ENCODE measurements around the gene SACS. TPM values are rescaled to one million over a fixed set of nuclear protein-coding genes. Genes with fewer than 3 reads are reported as not detected.

The SACS gene
- total and polyA plus RNA-seq, 2 of the 8 experiments (the other 6 are each of a cell fraction or from before 2014, with no cell fraction given), result 11.0 to 54.2 TPM

GRCh38 chr13:23421596-23421995 is 11.9 kb downstream of the SACS start:
- TF ChIP-seq RXRA (IDR thresholded peaks at IDR 0.05; ENCODE audit: insufficient read depth, low read depth, low read length), result no peak
- no peak for TF ChIP-seq GTF2F1 (IDR thresholded peaks at IDR 0.05; ENCODE audit: borderline replicate concordance, low read depth, low read length)
- TF ChIP-seq POU5F1 (IDR thresholded peaks at IDR 0.05; ENCODE audit: low read depth, low read length), result no peak
- no peaks in the 10 kb centered on the region for H3K27me3 ChIP-seq (replicated peaks in 1 of 4; ENCODE audit: control insufficient read depth in 3 of 4, extremely low read depth in 1 of 4, insufficient read depth in 3 of 4, low read length in 3 of 4)
- ChIA-PET CTCF (ENCODE audit: partially characterized antibody) (interaction anchor here (1.0 kb wide), 1 partner anchor 22 kb away, joined by 3 read pairs; no protein-coding TSS in a partner anchor), POLR2A (ENCODE audit: partially characterized antibody) (no interaction called here)
- no peak overlapping the region for H3K23ac ChIP-seq (ENCODE audit: insufficient read length)
- H2BK20ac ChIP-seq (ENCODE audit: low read length), result no peak overlapping the region
- peaks cover 2 to 6% (median 3%) of the 10 kb centered on the region in 4 experiments; a peak in 3 of 8 replicates for H3K36me3 ChIP-seq (ENCODE audit: control insufficient read depth in 2 of 4, insufficient read depth in 4 of 4, low read length in 3 of 4)
- no peak overlapping the region for H4K91ac ChIP-seq (replicated peaks; ENCODE audit: insufficient read length, low read length)
- no peak overlapping the region for H2BK5ac ChIP-seq (ENCODE audit: low read depth, low read length)
- no peak overlapping the region for H2BK120ac ChIP-seq (replicated peaks; ENCODE audit: low read depth, low read length)
- no peak overlapping the region for H4K8ac ChIP-seq (ENCODE audit: extremely low read depth, insufficient read depth, low read length)
- no peak overlapping the region for H2BK12ac ChIP-seq (ENCODE audit: low read depth, low read length)
- no peak overlapping the region for H3K9ac ChIP-seq (replicated peaks in 1 of 4; ENCODE audit: extremely low read depth in 1 of 4, low read depth in 3 of 4, low read length in 3 of 4)
- no peak overlapping the region for H2AK5ac ChIP-seq (ENCODE audit: low read depth, low read length)
- H3K18ac ChIP-seq (ENCODE audit: extremely low read depth, low read length), result no peak overlapping the region
- no peaks in the 10 kb centered on the region for H3K4me1 ChIP-seq (replicated peaks in 1 of 4; ENCODE audit: control insufficient read depth in 3 of 4, insufficient read depth in 4 of 4, low read length in 3 of 4)
- H4K5ac ChIP-seq (ENCODE audit: insufficient read length, low read depth, low read length), result no peak overlapping the region
- H3K79me1 ChIP-seq (ENCODE audit: low read depth, low read length), result no peaks in the 10 kb centered on the region
- FAIRE-seq (no peak), DNase-seq (ENCODE audit: low read depth in 1 of 2, low spot score in 2 of 2) (peak in 1 of 2 experiments; percentile 28)
- peaks cover 0 to 3% of the 10 kb centered on the region in 2 experiments for H4K20me1 ChIP-seq (replicated peaks in 1 of 2; ENCODE audit: control insufficient read depth in 1 of 2, insufficient read depth in 2 of 2, low read length in 2 of 2)
- 0 out of 4 replicates have a peak, but pooled peaks cover 0 to 3% of the 10 kb centered on the region in 2 experiments for H3K9me3 ChIP-seq (ENCODE audit: insufficient read depth in 2 of 2, low read depth in 1 of 2, low read length in 1 of 2)
- H3K14ac ChIP-seq (ENCODE audit: insufficient read length), result no peak overlapping the region
- H3K4me2 ChIP-seq (ENCODE audit: insufficient read depth in 1 of 2, low read depth in 2 of 2, low read length in 2 of 2), result no peak overlapping the region
- no peak overlapping the region for H3K4ac ChIP-seq (replicated peaks; ENCODE audit: insufficient read length, low read depth, low read length)
- no peak overlapping the region for H3K4me3 ChIP-seq (ENCODE audit: extremely low read depth in 1 of 4, insufficient read depth in 2 of 4, low read depth in 3 of 4, low read length in 4 of 4)
- no peak overlapping the region for H3K56ac ChIP-seq (replicated peaks; ENCODE audit: insufficient read length, low read depth, low read length)
- H2BK15ac ChIP-seq (ENCODE audit: low read length), result no peak overlapping the region
- no peak overlapping the region for H2AFZ ChIP-seq (ENCODE audit: low read length)
- WGBS, 2 experiments (ENCODE audit: extremely low coverage in 1 of 2, insufficient coverage in 1 of 2, insufficient read length in 1 of 2, insufficient replicate concordance in 2 of 2, low coverage in 1 of 2, low lambda C conversion rate in 2 of 2, missing lambda C conversion rate in 1 of 2), result 97% methylated on average over 5 of the region's 5 CpGs; no CpG with 5 or more reads in 1 of the 2 experiments
- no peak overlapping the region for H3K27ac ChIP-seq (ENCODE audit: low read depth, low read length)
- H3K23me2 ChIP-seq (ENCODE audit: low read depth, low read length), result no peaks in the 10 kb centered on the region
- H3K79me2 ChIP-seq (ENCODE audit: control insufficient read depth in 1 of 2, insufficient read depth in 2 of 2, low read length in 2 of 2), result peaks cover 0 to 1% of the 10 kb centered on the region in 2 experiments; a peak in 1 of 4 replicates

Data from H1 (cell line).